HG03135 (cell line): ENCODE measurements around the gene AGK.

Source experiments
- ATAC-seq: cut with Tn5 transposase; IDR thresholded peaks from one replicate; pipeline ENCODE4 v1.9.1; 2021; ENCODE audit warnings: mild to moderate bottlenecking, moderate library complexity; ENCODE audit not compliant: unreplicated experiment

AGK gene

GRCh38 chr7:141551094-141551781 lies at the start of gene AGK:
TSS of gene AGK (plus strand) at chr7:141551410. CDS start at chr7:141555467, 4,057 bp downstream.
- peak; percentile 95 for ATAC-seq

GRCh38 chr7:141501451-141501850 lies 49.8 kb upstream of the AGK start:
- ATAC-seq: no peak

GRCh38 chr7:141511316-141511675 lies 39.9 kb upstream of the AGK start:
- ATAC-seq: no peak

- no peak for ATAC-seq
Observed at GRCh38 chr7:141511676-141512396, 39.4 kb upstream of the AGK start.

GRCh38 chr7:141512597-141512996 lies 38.6 kb upstream of the AGK start:
- no peak for ATAC-seq

GRCh38 chr7:141513720-141514119 lies 37.5 kb upstream of the AGK start:
- no peak for ATAC-seq

- no peak for ATAC-seq
Observed at GRCh38 chr7:141515941-141516340, 35.3 kb upstream of the AGK start.

- ATAC-seq: no peak
Observed at GRCh38 chr7:141519623-141520022, 31.6 kb upstream of the AGK start.

GRCh38 chr7:141522657-141523342 lies 28.4 kb upstream of the AGK start:
- no peak for ATAC-seq

GRCh38 chr7:141525973-141526514 lies 25.2 kb upstream of the AGK start:
- ATAC-seq: no peak

- ATAC-seq: no peak
Observed at GRCh38 chr7:141527076-141527475, 24.1 kb upstream of the AGK start.

- no peak for ATAC-seq
Observed at GRCh38 chr7:141528399-141528798, 22.8 kb upstream of the AGK start.

GRCh38 chr7:141533149-141533949 lies 17.9 kb upstream of the AGK start:
- no peak for ATAC-seq

GRCh38 chr7:141534757-141535737 lies 16.2 kb upstream of the AGK start:
- ATAC-seq: no peak

GRCh38 chr7:141537906-141538305 lies 13.3 kb upstream of the AGK start:
- no peak for ATAC-seq

GRCh38 chr7:141541375-141541774 lies 9.8 kb upstream of the AGK start:
- no peak for ATAC-seq

- no peak for ATAC-seq
Observed at GRCh38 chr7:141544831-141545230, 6.4 kb upstream of the AGK start.

GRCh38 chr7:141549582-141549981 lies 1.6 kb upstream of the AGK start:
- ATAC-seq: no peak

GRCh38 chr7:141550386-141551093 lies 670 bp upstream of the AGK start:
- peak; percentile 6 for ATAC-seq
